ENCODE results near the gene RRM2. TPM values are rescaled to one million over a fixed set of nuclear protein-coding genes. Genes with fewer than 3 reads are reported as not detected.

Gene RRM2
- total and polyA plus RNA-seq, 2 of the 4 experiments (the other 2 are of a cell fraction): 53.6 to 68.5 TPM

DNA sequence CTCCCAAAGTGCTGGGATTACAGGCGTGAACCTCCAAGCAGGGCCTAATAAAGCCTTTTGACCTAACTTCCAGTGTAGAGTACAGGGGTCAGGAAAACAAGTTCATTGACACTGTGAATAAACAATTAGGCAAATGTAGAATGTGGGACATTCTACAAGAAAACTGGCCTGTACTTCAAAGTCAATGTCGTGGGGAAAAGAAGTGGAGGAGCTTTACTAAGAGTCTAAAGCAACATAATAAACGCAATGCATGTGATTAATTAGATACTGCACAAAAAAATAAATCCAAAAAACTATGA lies 3.6 kb upstream of the RRM2 start:
- Histone ChIP-seq H2BK20ac (ENCODE audit: low read depth, low read length) (no peak overlapping the region), H3K4me2 (ENCODE audit: low read depth, low read length) (no peak overlapping the region), H3K18ac (ENCODE audit: low read depth, low read length) (no peak overlapping the region), H4K5ac (ENCODE audit: low read depth, low read length) (no peak overlapping the region), H2AFZ (replicated peaks; ENCODE audit: low read length, poor library complexity) (no peak overlapping the region), H3K4ac (ENCODE audit: low read depth, low read length) (no peak overlapping the region), H2BK5ac (ENCODE audit: low read depth, low read length, poor library complexity, severe bottlenecking) (no peak overlapping the region), H3K9me1 (ENCODE audit: insufficient read depth, low read length) (peaks cover 10% of the 10 kb centered on the region), H3K23ac (ENCODE audit: low read depth, low read length) (no peak overlapping the region), H3K4me3 (ENCODE audit: insufficient read depth, low read depth, low read length) (no peak overlapping the region), H3K9ac (ENCODE audit: low read depth, low read length) (no peak overlapping the region), H3K9me3 (ENCODE audit: control insufficient read depth, insufficient read depth, low read length) (no peaks in the 10 kb centered on the region), H3K36me3 (ENCODE audit: control insufficient read depth, insufficient read depth, low read length) (no peaks in the 10 kb centered on the region), H4K8ac (ENCODE audit: low read depth in 2 of 2, low read length in 2 of 2) (no peak overlapping the region), H2BK15ac (ENCODE audit: low read depth, low read length) (no peak overlapping the region), H2AK5ac (ENCODE audit: low read depth, low read length) (0 out of 2 replicates have a peak overlapping the region, but pooled peaks have one; percentile 0), H3K79me1 (ENCODE audit: low read depth in 1 of 2, low read length in 2 of 2) (peaks cover 0 to 36% of the 10 kb centered on the region in 2 experiments; a peak in 2 of 4 replicates), H3K27me3 (ENCODE audit: control insufficient read depth, insufficient read depth, low read length) (no peaks in the 10 kb centered on the region), H2AK9ac (replicated peaks; ENCODE audit: low read depth, low read length, poor library complexity) (no peak overlapping the region), H3K27ac (ENCODE audit: insufficient read depth, low read length) (no peak overlapping the region), H4K20me1 (ENCODE audit: insufficient read depth, low read length) (peaks cover 6% of the 10 kb centered on the region; the same call in 1 of the 2 replicates), H3K56ac (ENCODE audit: extremely low read depth, insufficient read depth, low read length) (no peak overlapping the region), H3K14ac (replicated peaks; ENCODE audit: low read depth, low read length) (no peak overlapping the region), H4K91ac (ENCODE audit: insufficient read depth, low read depth, low read length) (no peak overlapping the region), H3K4me1 (ENCODE audit: control insufficient read depth, insufficient read depth, low read length) (peaks cover 5% of the 10 kb centered on the region; the same call in 1 of the 2 replicates), H2BK120ac (ENCODE audit: low read depth, low read length) (no peak overlapping the region)
- intact Hi-C loops (cut with micrococcal nuclease): no loop called here
- CTCF ChIA-PET: no interaction called here
- no peak for TF ChIP-seq RFX5 (IDR thresholded peaks at IDR 0.05; ENCODE audit: low read depth, low read length)
- TF ChIP-seq NFE2L2 (IDR thresholded peaks at IDR 0.05; ENCODE audit: low read depth, low read length): no peak
- TF ChIP-seq FOS (IDR thresholded peaks at IDR 0.05; ENCODE audit: low read depth, low read length): no peak
- no TSS peak for BruUV-seq (replicated peaks)
- POLR2A ChIA-PET (ENCODE audit: unreplicated experiment): no interaction called here
- in situ Hi-C loops (cut with MboI; ENCODE audit: low sequenced_read_pairs): no loop called here
- WGBS, 2 experiments (ENCODE audit: extremely low coverage in 2 of 2, insufficient read length in 1 of 2): no CpG with 5 or more reads among the region's 3 CpGs
- ATAC-seq (ENCODE audit: low read depth) (no peak), DNase-seq (no peak)
- dilution Hi-C loops (cut with HindIII; ENCODE audit: low sequenced_read_pairs, unreplicated experiment): no loop called here
